Trophoblast cell (in vitro differentiated cells and primary cell): ENCODE data around the gene QRFP.

Source experiments
- DNase-seq, 2 donors: peaks; one replicate each; pipeline ENCODE4 v3.0.0-alpha.2; 2016
- H2AFZ ChIP-seq: 2 replicates; pipeline ENCODE4 v1.6.1; 2013; ENCODE audit warnings: low read length, moderate library complexity, mild to moderate bottlenecking; ENCODE audit not compliant: insufficient read depth, poor library complexity
- H2AK5ac ChIP-seq: 2 replicates; pipeline ENCODE4 v1.6.1; 2013; ENCODE audit warnings: mild to moderate bottlenecking, low read length
- H2BK120ac ChIP-seq: 2 replicates; pipeline ENCODE4 v1.6.1; 2013; ENCODE audit warnings: low read length, mild to moderate bottlenecking, moderate library complexity; ENCODE audit not compliant: insufficient read depth, poor library complexity
- H2BK12ac ChIP-seq: 2 replicates; pipeline ENCODE4 v1.6.1; 2013; ENCODE audit warnings: mild to moderate bottlenecking, low read length, moderate library complexity
- H2BK5ac ChIP-seq: 2 replicates; pipeline ENCODE4 v1.6.1; 2013; ENCODE audit warnings: low read length, low read depth, moderate library complexity, mild to moderate bottlenecking; ENCODE audit not compliant: poor library complexity
- H3K14ac ChIP-seq: 2 replicates; pipeline ENCODE4 v1.6.1; 2013; ENCODE audit warnings: mild to moderate bottlenecking, low read length
- H3K18ac ChIP-seq: 2 replicates; pipeline ENCODE4 v1.6.1; 2013; ENCODE audit warnings: mild to moderate bottlenecking, low read length
- H3K23ac ChIP-seq: 2 replicates; pipeline ENCODE4 v1.6.1; 2013; ENCODE audit warnings: low read length
- H3K27ac ChIP-seq: 2 replicates; pipeline ENCODE4 v1.5.1; 2013; ENCODE audit warnings: low read depth, mild to moderate bottlenecking, inconsistent platforms, low read length, moderate library complexity
- H3K27me3 ChIP-seq: 2 replicates; pipeline ENCODE4 v1.6.1; 2013; ENCODE audit warnings: inconsistent platforms, mild to moderate bottlenecking, low read length, moderate library complexity; ENCODE audit not compliant: insufficient read depth
- H3K36me3 ChIP-seq, 2 experiments: 1 replicate in 1 of 2; 2 replicates in 1 of 2; pipeline ENCODE4 v1.6.1; 2013; ENCODE audit warnings: low read length in 2 of 2, mild to moderate bottlenecking in 2 of 2, moderate library complexity in 1 of 2; ENCODE audit not compliant: insufficient read depth in 2 of 2, control insufficient read depth in 1 of 2
- H3K4ac ChIP-seq: 2 replicates; pipeline ENCODE4 v1.6.1; 2013; ENCODE audit warnings: low read depth, mild to moderate bottlenecking, low read length, moderate library complexity
- H3K4me1 ChIP-seq, 2 experiments: 1 replicate in 1 of 2; 2 replicates in 1 of 2; pipeline ENCODE4 v1.6.1; 2013; ENCODE audit warnings: low read length in 2 of 2, mild to moderate bottlenecking in 2 of 2, moderate library complexity in 1 of 2; ENCODE audit not compliant: insufficient read depth in 2 of 2, control insufficient read depth in 1 of 2
- H3K4me2 ChIP-seq: 2 replicates; pipeline ENCODE4 v1.6.1; 2013; ENCODE audit warnings: inconsistent platforms, mild to moderate bottlenecking, low read length, moderate library complexity
- H3K4me3 ChIP-seq: 2 replicates; pipeline ENCODE4 v1.5.1; 2013; ENCODE audit warnings: mild to moderate bottlenecking, low read depth, low read length, inconsistent platforms
- H3K79me1 ChIP-seq: one replicate; pipeline ENCODE4 v1.6.1; 2013; ENCODE audit warnings: low read length
- H3K79me2 ChIP-seq: 2 replicates; pipeline ENCODE4 v1.6.1; 2013; ENCODE audit warnings: low read length, mild to moderate bottlenecking; ENCODE audit not compliant: control insufficient read depth, insufficient read depth, poor library complexity
- H3K9ac ChIP-seq: 2 replicates; pipeline ENCODE4 v1.6.1; 2013; ENCODE audit warnings: mild to moderate bottlenecking, low read length
- H3K9me3 ChIP-seq: 2 replicates; pipeline ENCODE4 v1.6.1; 2013; ENCODE audit warnings: low read depth, mild to moderate bottlenecking, control low read depth, inconsistent platforms, low read length; ENCODE audit not compliant: insufficient read depth
- H4K12ac ChIP-seq: 2 replicates; pipeline ENCODE4 v1.6.1; 2013; ENCODE audit warnings: low read depth, mild to moderate bottlenecking, low read length, moderate library complexity
- H4K8ac ChIP-seq: 2 replicates; pipeline ENCODE4 v1.6.1; 2013; ENCODE audit warnings: low read depth, mild to moderate bottlenecking, low read length, moderate library complexity
- H4K91ac ChIP-seq: one replicate; pipeline ENCODE4 v1.6.1; 2013; ENCODE audit warnings: low read depth, mild to moderate bottlenecking, low read length, moderate library complexity
- WGBS: extraction: QIAGEN DNeasy Blood & Tissue Kit; methylation state at CpG from one replicate; pipeline ENCODE4 v1.1.7; 2013; ENCODE audit warnings: missing lambda C conversion rate; ENCODE audit not compliant: insufficient read length, insufficient coverage; ENCODE audit errors: extremely low coverage; 5-methylcytosine and 5-hydroxymethylcytosine counted together

Gene QRFP

DNA sequence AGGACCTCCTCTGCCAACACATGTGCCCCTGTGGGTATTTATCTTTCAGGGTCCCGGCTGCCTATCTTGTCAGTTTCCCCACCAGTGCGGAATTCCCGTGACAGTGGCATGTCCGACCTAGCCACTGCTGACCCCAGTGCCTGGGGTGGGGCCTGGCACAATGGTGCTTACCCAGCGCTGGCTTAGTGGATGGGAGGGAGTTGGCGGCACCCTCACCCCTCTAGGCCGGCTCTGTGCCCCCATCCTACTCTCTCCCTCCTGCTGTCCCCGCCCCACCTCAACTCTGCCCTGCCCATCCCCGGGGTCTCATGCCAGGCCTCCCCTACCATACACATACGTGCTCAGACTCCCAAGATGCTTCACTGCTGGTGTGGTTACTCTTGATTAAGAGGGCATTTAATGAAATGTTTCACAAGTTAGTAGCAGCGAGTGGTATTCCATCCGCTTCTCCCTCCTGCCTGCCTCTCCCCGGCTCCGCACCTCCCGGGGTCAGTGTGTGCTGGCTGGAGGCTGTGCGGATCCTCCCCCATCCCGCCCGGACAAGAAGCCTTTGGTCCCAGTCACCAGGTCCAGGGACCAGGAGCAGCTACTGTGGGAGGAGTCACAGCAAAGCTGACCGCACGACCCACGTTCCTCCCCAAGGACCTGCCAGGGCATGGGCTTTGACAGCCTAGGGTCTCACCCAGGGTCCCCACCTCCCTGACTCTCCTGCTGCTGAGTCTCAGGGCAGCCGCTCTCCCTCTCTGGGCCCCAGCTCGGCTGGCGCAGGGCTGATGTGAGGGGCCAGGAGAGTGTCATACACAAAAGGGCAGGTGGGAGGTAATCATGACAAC, 9.5 kb upstream of the QRFP start:
- Histone ChIP-seq H3K4me2 (no peak overlapping the region), H3K36me3 (no peaks in the 10 kb centered on the region), H2BK12ac (no peak overlapping the region), H3K23ac (no peak overlapping the region), H2BK120ac (no peak overlapping the region), H3K27ac (no peak overlapping the region), H2AK5ac (no peak overlapping the region), H3K79me2 (no peaks in the 10 kb centered on the region), H3K79me1 (no peaks in the 10 kb centered on the region), H3K9me3 (no peaks in the 10 kb centered on the region), H4K8ac (no peak overlapping the region), H2BK5ac (no peak overlapping the region), H4K91ac (no peak overlapping the region), H3K9ac (no peak overlapping the region), H3K4me1 (no peaks in the 10 kb centered on the region), H4K12ac (no peak overlapping the region), H2AFZ (no peak overlapping the region), H3K14ac (no peak overlapping the region), H3K18ac (no peak overlapping the region), H3K4ac (no peak overlapping the region), H3K4me3 (no peak overlapping the region), H3K27me3 (no peaks in the 10 kb centered on the region)
- DNase-seq, result no peak
- WGBS, result no CpG with 5 or more reads among the region's 24 CpGs

DNA sequence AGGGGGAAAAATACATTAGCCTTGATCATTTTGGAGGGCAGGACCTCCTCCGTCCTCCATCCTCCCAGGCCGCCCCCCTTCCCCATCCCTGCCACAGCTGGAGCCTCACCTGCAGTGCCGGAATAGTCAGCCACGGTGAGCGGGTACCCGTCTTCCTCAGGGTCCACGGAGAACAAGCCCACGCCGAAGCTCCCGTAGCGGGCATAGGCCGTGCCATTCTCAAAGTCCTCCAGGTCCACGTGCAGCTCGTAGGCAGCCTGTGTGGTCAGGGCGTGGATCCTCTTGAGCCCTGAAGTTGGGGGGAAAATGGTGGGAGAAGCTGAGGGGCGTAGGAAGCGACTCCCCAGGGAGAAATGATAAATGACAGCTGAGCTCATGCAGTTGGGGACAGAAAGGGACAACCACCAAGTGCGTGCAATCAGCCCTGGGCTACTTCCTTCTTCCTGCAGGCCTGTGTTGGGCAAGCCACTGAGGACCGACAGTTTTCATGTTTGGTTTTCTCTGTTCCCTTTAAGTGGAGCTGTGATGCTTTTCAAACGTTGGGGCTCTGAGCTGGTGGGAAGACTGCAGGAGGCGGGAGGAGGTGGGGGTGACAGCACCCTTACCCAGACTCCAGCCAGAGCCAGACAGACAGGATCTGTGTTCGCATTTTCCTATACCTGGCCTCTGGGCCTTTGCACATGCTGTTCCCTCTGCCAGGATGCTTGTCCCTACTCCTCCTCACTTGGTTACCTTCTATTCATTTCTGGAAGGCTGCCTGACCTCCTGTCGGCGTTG, 8.7 kb upstream of the QRFP start:
- H3K27ac ChIP-seq, result no peak overlapping the region
- H4K91ac ChIP-seq, result no peak overlapping the region
- H2BK5ac ChIP-seq, result no peak overlapping the region
- H3K79me1 ChIP-seq, result no peaks in the 10 kb centered on the region
- H2AK5ac ChIP-seq, result no peak overlapping the region
- H3K23ac ChIP-seq, result no peak overlapping the region
- no CpG with 5 or more reads among the region's 24 CpGs for WGBS
- no peak overlapping the region for H2BK12ac ChIP-seq
- H2BK120ac ChIP-seq, result no peak overlapping the region
- no peaks in the 10 kb centered on the region for H3K27me3 ChIP-seq
- no peak overlapping the region for H3K18ac ChIP-seq
- no peaks in the 10 kb centered on the region for H3K36me3 ChIP-seq
- H2AFZ ChIP-seq, result no peak overlapping the region
- DNase-seq, result no peak
- H4K12ac ChIP-seq, result no peak overlapping the region
- no peak overlapping the region for H3K9ac ChIP-seq
- no peak overlapping the region for H4K8ac ChIP-seq
- H3K4me2 ChIP-seq, result no peak overlapping the region
- no peak overlapping the region for H3K14ac ChIP-seq
- no peak overlapping the region for H3K4ac ChIP-seq
- H3K79me2 ChIP-seq, result no peaks in the 10 kb centered on the region
- H3K4me3 ChIP-seq, result no peak overlapping the region
- H3K4me1 ChIP-seq, result no peaks in the 10 kb centered on the region
- H3K9me3 ChIP-seq, result no peaks in the 10 kb centered on the region

DNA sequence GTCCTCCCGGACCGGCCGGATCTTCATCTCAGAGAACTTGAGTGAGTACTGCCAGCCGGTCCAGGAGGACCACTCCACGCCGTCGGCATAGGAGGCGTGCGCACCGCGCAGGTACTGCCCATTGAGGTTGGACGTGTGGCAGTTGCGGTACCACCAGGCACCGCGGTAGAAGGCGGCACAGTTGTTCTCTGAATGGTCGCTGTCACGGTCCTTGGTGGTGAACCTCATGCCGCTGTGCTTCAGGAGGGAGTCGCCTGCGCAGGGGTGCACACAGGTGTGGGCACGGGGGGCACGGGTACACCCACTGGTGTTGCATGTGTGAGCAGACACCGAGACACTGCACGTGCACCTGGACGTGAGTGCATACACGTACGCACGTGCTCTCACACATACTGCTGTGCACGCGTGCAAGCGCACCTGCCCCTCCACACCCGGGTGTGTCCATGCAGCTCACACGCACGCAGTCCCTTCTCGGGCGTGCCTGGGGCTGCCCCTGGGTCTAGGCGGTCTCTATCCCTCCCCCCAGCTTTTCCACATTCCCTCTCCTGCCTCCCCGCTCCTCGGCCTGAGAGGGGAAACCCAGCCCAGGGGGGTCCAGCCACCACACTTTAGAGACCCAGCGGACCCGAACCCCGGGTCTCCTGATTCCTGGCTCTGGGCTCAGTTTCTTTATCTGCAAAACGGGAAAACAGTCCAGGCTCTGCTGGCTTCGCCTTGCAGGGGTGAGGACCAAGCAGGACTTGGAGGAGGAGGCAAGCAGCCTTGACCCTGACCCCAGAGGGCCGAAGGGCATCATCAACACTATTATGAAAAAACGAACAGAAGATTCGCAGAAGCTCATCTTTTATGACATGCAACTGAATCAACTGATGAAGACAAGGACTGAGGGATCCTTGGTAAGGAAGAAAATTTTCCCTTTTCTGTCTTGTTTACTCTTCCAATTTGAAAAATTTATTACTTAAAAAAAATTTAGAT, 7.7 kb upstream of the QRFP start:
- Histone ChIP-seq H3K27ac (no peak overlapping the region), H3K4me1 (no peaks in the 10 kb centered on the region), H2AK5ac (no peak overlapping the region), H3K14ac (no peak overlapping the region), H2BK5ac (no peak overlapping the region), H3K4ac (no peak overlapping the region), H3K18ac (no peak overlapping the region), H2BK120ac (no peak overlapping the region), H3K9me3 (no peaks in the 10 kb centered on the region), H2AFZ (no peak overlapping the region), H4K91ac (no peak overlapping the region), H3K36me3 (no peaks in the 10 kb centered on the region), H3K79me1 (no peaks in the 10 kb centered on the region), H3K4me2 (no peak overlapping the region), H3K27me3 (no peaks in the 10 kb centered on the region), H3K79me2 (no peaks in the 10 kb centered on the region), H4K8ac (no peak overlapping the region), H3K4me3 (no peak overlapping the region), H3K9ac (no peak overlapping the region), H4K12ac (no peak overlapping the region), H3K23ac (no peak overlapping the region), H2BK12ac (no peak overlapping the region)
- no peak for DNase-seq
- no CpG with 5 or more reads among the region's 48 CpGs for WGBS
